GM19239 (cell line): Measurements from ENCODE around the gene CLCA2.

ENCODE experiments used
- DNase-seq: peaks from one replicate; pipeline ENCODE4 v3.0.0; 2011; ENCODE audit warnings: low spot score; ENCODE audit not compliant: insufficient read length
- FAIRE-seq: peaks from 2 replicates; lab custom pipeline; 2011; peaks lifted over from hg19 to GRCh38; lab: Jason Lieb, UNC

The CLCA2 gene

GRCh38 chr1:86423873-86424272, at the start of gene CLCA2:
CLCA2 (plus strand) TSS chr1:86424171; CDS start chr1:86424248, 77 bp downstream.
- DNase-seq (no peak), FAIRE-seq (no peak)

GRCh38 chr1:86375688-86376087, 48.3 kb upstream of the CLCA2 start:
- DNase-seq (no peak), FAIRE-seq (no peak)

GRCh38 chr1:86377341-86377740, 46.6 kb upstream of the CLCA2 start:
- DNase-seq, result no peak
- no peak for FAIRE-seq

DNA sequence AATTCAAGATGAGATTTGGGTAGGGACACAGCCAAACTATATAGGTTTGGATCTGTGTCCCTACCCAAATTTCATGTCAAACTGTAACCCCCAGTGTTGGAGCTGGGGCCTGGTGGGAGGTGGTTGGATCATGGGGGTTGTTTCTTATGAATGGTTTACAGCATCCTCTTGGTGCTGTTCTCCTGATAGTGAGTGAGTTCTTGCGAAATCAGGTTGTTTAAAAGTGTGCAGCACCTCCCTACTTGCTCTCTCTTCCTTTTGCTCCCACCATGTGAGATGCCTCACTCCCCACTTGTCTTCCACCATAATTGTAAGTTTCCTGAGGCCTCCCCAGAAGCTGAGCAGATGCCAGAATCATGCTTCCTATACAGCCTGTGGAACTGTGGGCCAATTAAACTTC, 45.2 kb upstream of the CLCA2 start:
- FAIRE-seq, result no peak
- DNase-seq, result no peak

GRCh38 chr1:86380257-86380861, 43.6 kb upstream of the CLCA2 start:
- FAIRE-seq (peak; percentile 94), DNase-seq (peak; percentile 9)

GRCh38 chr1:86381223-86381622, 42.7 kb upstream of the CLCA2 start:
- peak; percentile 40 for FAIRE-seq
- DNase-seq, result no peak

GRCh38 chr1:86382878-86383277, 41.1 kb upstream of the CLCA2 start:
- DNase-seq (no peak), FAIRE-seq (peak; percentile 72)

- FAIRE-seq (no peak), DNase-seq (no peak)
Observed at GRCh38 chr1:86387916-86388627, 35.9 kb upstream of the CLCA2 start.

GRCh38 chr1:86388777-86389176, 35.2 kb upstream of the CLCA2 start:
- FAIRE-seq (peak; percentile 11), DNase-seq (no peak)

GRCh38 chr1:86389307-86389706, 34.7 kb upstream of the CLCA2 start:
- DNase-seq, result no peak
- FAIRE-seq, result peak; percentile 77

DNA sequence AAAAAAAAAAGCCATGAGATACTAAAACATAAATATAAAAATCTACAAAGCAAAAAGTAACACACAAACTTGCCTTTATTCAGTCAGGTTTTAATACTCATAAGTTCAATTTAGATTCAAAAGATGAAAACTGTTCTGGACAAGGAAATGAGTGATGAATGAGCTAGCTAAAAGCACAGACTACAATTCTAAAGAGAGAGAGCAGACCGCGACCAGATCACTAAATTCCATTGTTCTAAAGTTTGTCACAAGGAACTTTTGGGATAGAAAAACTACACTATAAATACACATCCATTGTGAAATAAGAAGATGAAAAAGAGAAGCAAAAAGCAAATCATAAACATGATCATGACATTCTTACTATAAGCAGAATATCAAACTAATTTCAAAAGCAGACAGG, 29.6 kb upstream of the CLCA2 start:
- DNase-seq (no peak), FAIRE-seq (no peak)

GRCh38 chr1:86395751-86396497, 28.0 kb upstream of the CLCA2 start, which contains the start of gene ODF2L:
ODF2L (minus strand) TSS chr1:86396323; CDS start chr1:86387027, 9,296 bp downstream.
- FAIRE-seq, result peak; percentile 97
- DNase-seq, result peak; percentile 64

GRCh38 chr1:86396498-86396890, 27.5 kb upstream of the CLCA2 start:
- DNase-seq, result no peak

GRCh38 chr1:86409416-86410021, 14.5 kb upstream of the CLCA2 start:
- no peak for DNase-seq

More at GRCh38 chr1:86396498-86396890, 27.5 kb upstream of the CLCA2 start:
- FAIRE-seq, result no peak

DNA sequence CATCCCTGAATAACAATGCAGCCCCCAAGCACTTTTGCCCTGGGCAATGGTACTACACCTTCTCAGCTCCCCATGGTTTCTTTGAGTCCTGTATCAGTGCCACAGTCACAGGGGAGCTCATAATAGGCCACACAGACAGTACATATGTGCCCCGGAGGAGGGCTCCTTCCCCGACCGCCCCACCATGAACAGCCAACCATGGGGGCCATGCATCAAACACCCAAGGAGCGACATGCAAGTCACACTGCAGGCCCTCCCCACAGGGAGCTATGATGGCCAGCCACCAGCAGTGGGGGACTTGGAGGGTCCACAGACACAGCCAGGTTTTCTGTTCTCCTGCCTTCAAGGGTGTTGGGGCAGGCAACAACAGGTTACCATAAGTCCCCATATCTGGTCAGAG, 13.1 kb upstream of the CLCA2 start:
- FAIRE-seq (no peak), DNase-seq (no peak)

More at GRCh38 chr1:86409416-86410021, 14.5 kb upstream of the CLCA2 start:
- FAIRE-seq, result no peak

DNA sequence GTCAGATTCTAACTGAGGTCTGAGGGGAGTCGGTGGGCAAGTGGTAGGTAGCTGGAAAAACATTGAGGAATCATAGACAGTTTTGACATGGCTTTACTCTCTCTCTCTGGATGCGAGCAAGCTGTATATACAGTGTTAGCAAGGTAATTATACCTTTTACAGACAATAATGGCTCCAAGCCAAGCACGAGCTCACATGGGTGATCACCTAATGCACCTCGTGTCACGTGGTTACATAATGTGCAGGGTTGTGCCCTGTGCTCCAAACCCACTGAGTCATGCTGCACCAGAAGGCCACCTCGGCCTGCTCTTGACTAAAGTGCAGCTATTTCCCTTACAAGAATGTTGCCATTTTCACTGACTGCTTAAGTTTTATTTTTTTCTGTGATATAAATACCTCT, 7.6 kb upstream of the CLCA2 start:
- FAIRE-seq (no peak), DNase-seq (no peak)

DNA sequence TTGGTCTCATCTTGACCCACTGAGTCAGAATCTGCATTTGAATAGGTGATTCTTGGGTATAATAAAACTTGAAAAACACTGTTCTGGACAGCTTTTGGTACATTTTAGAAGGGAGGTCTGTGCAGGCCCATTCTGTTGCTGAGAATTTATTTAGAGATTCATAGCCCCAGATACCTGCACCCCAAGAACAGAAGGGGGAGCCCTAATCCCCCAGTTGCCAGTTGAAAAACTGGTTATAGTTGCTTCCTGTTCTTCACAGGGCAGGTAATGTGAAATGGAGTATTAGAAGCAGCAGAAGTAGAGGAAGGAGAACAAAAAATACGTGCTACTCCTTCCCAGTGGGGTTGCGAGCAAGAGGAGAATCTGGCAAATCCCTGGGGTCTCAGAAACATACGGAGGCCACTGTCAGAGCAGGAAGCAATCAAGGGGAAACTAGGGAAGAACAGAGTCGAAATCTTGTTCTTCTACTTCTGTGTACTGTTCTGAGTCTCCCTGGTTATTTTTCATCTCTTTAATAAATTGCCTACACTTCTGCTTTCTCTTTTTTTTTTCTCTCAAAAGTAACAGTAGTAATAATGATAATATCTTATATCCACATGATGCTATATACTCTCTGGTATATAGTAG, 4.6 kb upstream of the CLCA2 start:
- peak; percentile 24 for DNase-seq
- FAIRE-seq, result peak; percentile 87

GRCh38 chr1:86421601-86422280, 2.2 kb upstream of the CLCA2 start:
- DNase-seq, result no peak
- no peak for FAIRE-seq

- no peak for FAIRE-seq
- no peak for DNase-seq
Observed at GRCh38 chr1:86423473-86423872, 498 bp upstream of the CLCA2 start.
